Kasumi-1 (cell line): ENCODE results near the gene PYCARD.
"Not testable (repeated sequence)": the region's sequence is repeated elsewhere in the genome, so short reads cannot be mapped to it uniquely, and the experiment has no call there.

ENCODE experiments used
- DNase-seq, 2 experiments: peaks; one replicate each; lab custom pipeline; 2025; lab: John Stamatoyannopoulos, UW

Gene PYCARD

DNA sequence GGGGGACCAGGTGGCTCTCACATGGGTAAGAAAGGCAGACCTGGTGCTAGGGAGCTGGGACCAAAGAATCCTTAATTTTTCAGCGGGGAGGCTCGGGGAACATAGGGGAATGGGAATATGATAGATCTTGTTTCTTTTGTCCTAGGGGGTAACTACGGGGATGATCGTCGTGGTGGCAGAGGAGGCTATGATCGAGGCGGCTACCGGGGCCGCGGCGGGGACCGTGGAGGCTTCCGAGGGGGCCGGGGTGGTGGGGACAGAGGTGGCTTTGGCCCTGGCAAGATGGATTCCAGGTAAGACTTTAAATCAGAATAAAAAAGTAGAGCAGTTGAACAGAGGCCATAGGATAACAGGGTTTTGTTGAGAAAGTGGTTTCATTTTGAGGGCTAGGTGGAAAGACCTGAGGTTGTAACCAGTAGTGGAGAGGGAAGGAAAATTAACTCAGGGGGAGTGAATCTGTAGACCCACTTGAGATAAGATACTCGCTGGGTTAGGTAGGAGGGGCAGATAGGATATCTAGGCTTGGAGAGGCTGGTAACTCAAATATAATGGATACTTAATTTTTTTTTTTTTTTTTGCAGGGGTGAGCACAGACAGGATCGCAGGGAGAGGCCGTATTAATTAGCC lies 11.6 kb downstream of the PYCARD start:
- no peak for DNase-seq

GRCh38 chr16:31190061-31190460 lies 12.5 kb downstream of the PYCARD start:
- DNase-seq = no peak

GRCh38 chr16:31189412-31189778 lies 13.2 kb downstream of the PYCARD start:
- DNase-seq = no peak

- DNase-seq = no peak
These were observed 13.8 kb downstream of the PYCARD start for GRCh38 chr16:31188450-31189411.

- no peak for DNase-seq
These were observed 14.8 kb downstream of the PYCARD start for GRCh38 chr16:31187808-31188189.

GRCh38 chr16:31186930-31187807 lies 15.4 kb downstream of the PYCARD start:
- DNase-seq = no peak

DNA sequence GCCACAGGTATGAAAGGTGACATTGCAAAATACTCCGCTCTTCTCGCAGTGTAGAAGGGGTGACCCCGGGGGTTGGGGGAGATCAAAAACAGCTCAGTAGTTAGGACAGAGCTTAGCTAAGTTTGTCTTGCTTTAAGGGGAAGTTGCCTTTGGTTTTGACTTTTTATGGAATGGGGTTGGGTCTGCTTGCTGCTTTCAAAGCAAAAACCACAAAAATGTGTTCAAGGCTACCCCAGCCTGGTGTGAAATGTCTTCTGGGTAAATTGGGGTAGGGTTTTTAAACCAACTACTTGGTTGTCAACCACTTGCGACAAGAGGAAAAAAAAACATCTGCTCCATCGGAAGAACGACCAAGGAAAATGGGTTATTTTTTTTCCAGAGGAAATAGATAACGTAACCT lies 16.4 kb downstream of the PYCARD start:
- peak; percentile 26 to 38 for DNase-seq

DNA sequence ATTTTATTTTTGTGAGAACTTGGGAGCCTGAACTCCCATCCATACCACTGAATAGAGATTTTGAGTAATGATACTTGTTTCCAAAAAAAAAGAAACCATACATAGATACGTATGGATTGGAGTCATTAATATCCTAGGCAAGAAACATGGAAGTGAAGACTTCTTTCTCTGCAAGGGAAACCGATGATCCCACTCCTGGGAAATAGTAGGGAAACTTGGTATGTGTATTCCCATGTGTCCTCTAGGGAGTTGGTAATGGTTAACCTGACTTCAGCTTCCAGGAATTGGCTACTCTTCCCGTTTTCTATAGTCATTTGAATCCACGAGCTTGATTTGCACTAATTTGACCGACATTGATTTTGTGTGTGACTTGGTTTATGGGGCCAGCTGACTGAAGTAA lies 17.2 kb downstream of the PYCARD start:
- DNase-seq = no peak

- no peak for DNase-seq
These were observed 17.7 kb downstream of the PYCARD start for GRCh38 chr16:31184888-31185287.

DNA sequence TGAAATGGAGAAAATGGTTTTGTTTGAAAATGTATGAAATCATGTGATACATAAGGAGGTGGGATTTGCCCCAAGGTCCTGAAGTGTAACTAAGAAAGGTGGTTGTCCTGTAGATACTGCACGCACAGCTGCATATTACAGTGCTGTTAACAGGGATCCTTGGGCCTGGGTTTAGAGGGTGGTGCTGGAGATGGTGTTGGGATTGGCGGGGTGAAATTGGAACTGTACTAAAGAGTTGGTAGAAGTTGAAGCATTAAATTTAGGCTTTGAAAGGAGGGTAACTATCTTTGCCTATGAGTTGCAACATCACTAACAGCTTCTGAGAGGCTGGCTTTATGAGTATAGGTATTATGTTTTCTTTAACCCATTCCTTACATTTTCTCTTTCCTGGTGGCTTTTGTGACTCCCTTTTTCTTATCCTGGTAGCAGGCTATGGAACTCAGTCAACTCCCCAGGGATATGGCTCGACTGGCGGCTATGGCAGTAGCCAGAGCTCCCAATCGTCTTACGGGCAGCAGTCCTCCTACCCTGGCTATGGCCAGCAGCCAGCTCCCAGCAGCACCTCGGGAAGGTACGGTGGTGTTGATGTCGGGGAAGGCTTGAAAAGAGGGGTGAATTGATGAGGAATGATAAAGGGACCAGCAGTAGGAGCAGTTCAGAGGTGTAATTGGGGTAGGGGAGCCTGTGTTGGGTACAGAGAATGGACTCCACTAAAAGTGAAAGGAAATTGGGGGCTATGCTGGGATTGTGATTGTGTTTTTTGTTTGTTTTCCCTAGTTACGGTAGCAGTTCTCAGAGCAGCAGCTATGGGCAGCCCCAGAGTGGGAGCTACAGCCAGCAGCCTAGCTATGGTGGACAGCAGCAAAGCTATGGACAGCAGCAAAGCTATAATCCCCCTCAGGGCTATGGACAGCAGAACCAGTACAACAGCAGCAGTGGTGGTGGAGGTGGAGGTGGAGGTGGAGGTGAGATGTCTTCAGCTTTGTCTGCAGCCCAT lies 18.8 kb downstream of the PYCARD start:
- no peak for DNase-seq

- no peak for DNase-seq
These were observed 20.2 kb downstream of the PYCARD start for GRCh38 chr16:31182391-31182790.

DNA sequence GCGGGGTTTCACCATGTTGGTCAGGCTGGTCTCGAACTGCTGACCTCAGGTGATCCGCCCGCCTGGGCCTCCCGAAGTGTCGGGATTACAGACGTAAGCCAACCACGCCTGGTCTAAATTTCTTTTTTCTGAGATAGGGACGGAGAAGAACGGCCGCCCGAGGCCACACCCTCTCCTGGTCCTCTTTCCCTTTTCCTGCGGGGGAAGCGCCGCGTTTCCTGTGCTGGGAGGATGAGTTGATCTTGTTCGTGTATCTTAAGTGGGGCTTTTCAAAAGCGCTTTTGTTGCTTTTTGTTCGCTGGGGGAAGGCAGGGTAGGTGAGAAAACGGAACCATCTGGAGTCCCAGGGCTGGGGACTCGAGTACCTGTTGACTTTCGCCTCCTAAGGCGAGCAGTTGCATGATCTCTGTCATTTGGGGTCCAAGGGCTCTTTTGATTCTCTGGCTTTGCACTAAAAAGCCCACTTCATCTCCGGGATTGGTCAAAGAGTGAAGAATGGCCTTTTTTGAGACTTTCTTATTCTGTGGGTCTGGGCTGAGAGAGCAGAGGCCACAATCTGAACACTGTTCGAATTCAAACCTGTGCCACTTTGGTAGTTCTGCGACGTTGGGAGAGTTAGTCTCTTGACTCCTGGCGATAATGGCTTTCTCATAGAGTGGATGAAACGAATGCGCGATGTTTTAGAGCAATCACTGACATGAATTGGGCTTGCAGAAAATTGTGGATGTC lies 21.3 kb downstream of the PYCARD start:
- no peak for DNase-seq

GRCh38 chr16:31179747-31180459 lies 22.7 kb downstream of the PYCARD start, which contains the start of gene FUS:
Gene FUS (plus strand): TSS chr16:31180139. CDS start chr16:31180215, 76 bp downstream.
- DNase-seq = peak; percentile 58 to 64

GRCh38 chr16:31179219-31179746 lies 23.3 kb downstream of the PYCARD start:
- no peak for DNase-seq

GRCh38 chr16:31177136-31177535 lies 25.4 kb downstream of the PYCARD start:
- no peak for DNase-seq

GRCh38 chr16:31170048-31170447 lies 32.5 kb downstream of the PYCARD start:
- DNase-seq = not testable (repeated sequence)

GRCh38 chr16:31168848-31169247 lies 33.7 kb downstream of the PYCARD start:
- DNase-seq = no peak

DNA sequence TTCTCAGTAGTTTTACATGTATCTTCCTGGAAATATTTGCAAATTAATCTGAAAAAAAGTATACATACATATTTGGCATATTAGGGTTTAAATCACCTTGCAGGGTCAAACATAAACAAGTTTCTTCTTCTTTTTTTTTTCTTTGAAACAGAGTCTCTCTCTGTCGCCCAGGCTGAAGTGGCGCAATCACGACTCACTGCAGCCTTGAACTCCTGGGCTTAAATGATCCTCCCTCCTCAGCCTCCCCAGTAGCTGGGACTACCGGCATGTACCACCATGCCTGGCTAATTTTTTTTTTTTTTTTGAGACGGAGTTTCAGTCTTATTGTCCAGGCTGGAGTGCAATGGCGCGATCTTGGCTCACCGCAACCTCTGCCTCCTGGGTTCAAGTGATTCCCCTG lies 35.2 kb downstream of the PYCARD start:
- DNase-seq = no peak

DNA sequence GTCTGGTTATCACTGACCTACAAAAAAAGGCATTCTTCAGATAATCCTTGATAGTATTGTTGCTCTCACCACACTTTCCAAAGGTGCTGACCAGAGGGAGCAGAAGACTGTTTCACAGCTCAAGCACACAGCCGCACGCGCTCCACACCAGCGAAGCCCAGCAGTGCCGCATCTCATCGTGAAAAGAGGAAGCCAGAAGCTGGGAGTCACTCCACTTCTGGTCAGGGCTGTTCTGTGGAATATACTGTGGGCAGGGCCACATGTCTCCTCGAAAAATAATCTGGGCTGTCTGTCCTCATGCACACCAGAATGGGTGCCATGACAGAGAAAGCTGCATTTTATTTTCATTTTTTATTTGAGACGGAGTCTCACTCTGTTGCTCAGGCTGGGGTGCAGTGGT lies 45.4 kb downstream of the PYCARD start:
- DNase-seq = peak in 1 of 2 experiments; percentile 36
